Common myeloid progenitor, CD34-positive (primary cell): ENCODE measurements around the gene FBXL7.

Source experiments
- CTCF ChIA-PET: fragments of 350-600 bp; sonication (Branson Sonifier 250); formaldehyde crosslinking; loops from one replicate; lab custom pipeline; 2021; ENCODE audit warnings: antibody characterized with exemption; lab: Charles Lee
- POLR2A ChIA-PET: fragments of 350-600 bp; sonication (Branson Sonifier 250); formaldehyde crosslinking; loops from one replicate; lab custom pipeline; 2021; ENCODE audit warnings: antibody characterized with exemption; lab: Charles Lee
- DNase-seq, 3 donors: peaks; one replicate each; pipeline versions ENCODE4 v3.0.0 to v3.0.0-alpha.2; 2013
- H3K27ac ChIP-seq, 2 experiments: 1 replicate in 1 of 2; 2 replicates in 1 of 2; pipeline ENCODE4 v1.7.0; 2013; ENCODE audit warnings: inconsistent platforms in 2 of 2, low read length in 2 of 2, mild to moderate bottlenecking in 2 of 2, low read depth in 1 of 2, moderate library complexity in 1 of 2; ENCODE audit not compliant: severe bottlenecking in 2 of 2, insufficient read depth in 1 of 2, poor library complexity in 1 of 2
- H3K27me3 ChIP-seq, 5 experiments: replicated peaks in 2 of 5; 1 replicate in 3 of 5; 2 replicates in 2 of 5; pipeline versions ENCODE4 v1.6.1 to v1.7.0; 2013; ENCODE audit warnings: low read length in 4 of 5, mild to moderate bottlenecking in 2 of 5, moderate library complexity in 2 of 5, inconsistent platforms in 1 of 5; ENCODE audit not compliant: insufficient read depth in 5 of 5, control insufficient read depth in 4 of 5
- H3K36me3 ChIP-seq, 4 experiments: 1 replicate in 2 of 4; 2 replicates in 2 of 4; pipeline versions ENCODE4 v1.6.1 to v1.7.0; 2013; ENCODE audit warnings: low read length in 3 of 4, control low read depth in 1 of 4, mild to moderate bottlenecking in 1 of 4; ENCODE audit not compliant: control insufficient read depth in 4 of 4, insufficient read depth in 4 of 4
- H3K4me1 ChIP-seq, 4 experiments: 1 replicate in 3 of 4; 2 replicates in 1 of 4; pipeline versions ENCODE4 v1.6.1 to v1.7.1; 2013; ENCODE audit warnings: low read length in 3 of 4, mild to moderate bottlenecking in 3 of 4, control low read depth in 1 of 4, inconsistent platforms in 1 of 4, moderate library complexity in 1 of 4; ENCODE audit not compliant: control insufficient read depth in 4 of 4, insufficient read depth in 4 of 4; ENCODE audit errors: control extremely low read depth in 1 of 4
- H3K4me3 ChIP-seq, 7 experiments: 1 replicate in 4 of 7; 2 replicates in 3 of 7; pipeline versions ENCODE4 v1.5.1 to v1.7.0; 2013; ENCODE audit warnings: mild to moderate bottlenecking in 7 of 7, low read length in 6 of 7, moderate library complexity in 6 of 7, inconsistent platforms in 2 of 7, low read depth in 2 of 7, control low read depth in 1 of 7; ENCODE audit not compliant: insufficient read depth in 4 of 7, control insufficient read depth in 1 of 7; ENCODE audit errors: extremely low read depth in 1 of 7
- H3K9me3 ChIP-seq, 5 experiments: 1 replicate in 4 of 5; 2 replicates in 1 of 5; pipeline versions ENCODE4 v1.6.1 to v1.7.1; 2013; ENCODE audit warnings: low read length in 4 of 5, mild to moderate bottlenecking in 2 of 5, inconsistent platforms in 1 of 5, low read depth in 1 of 5, moderate library complexity in 1 of 5; ENCODE audit not compliant: control insufficient read depth in 4 of 5, insufficient read depth in 2 of 5; ENCODE audit errors: control extremely low read depth in 1 of 5
- WGBS: methylation state at CpG from one replicate; pipeline ENCODE4 v1.1.5; 2013; ENCODE audit not compliant: insufficient coverage; 5-methylcytosine and 5-hydroxymethylcytosine counted together

FBXL7 gene

DNA sequence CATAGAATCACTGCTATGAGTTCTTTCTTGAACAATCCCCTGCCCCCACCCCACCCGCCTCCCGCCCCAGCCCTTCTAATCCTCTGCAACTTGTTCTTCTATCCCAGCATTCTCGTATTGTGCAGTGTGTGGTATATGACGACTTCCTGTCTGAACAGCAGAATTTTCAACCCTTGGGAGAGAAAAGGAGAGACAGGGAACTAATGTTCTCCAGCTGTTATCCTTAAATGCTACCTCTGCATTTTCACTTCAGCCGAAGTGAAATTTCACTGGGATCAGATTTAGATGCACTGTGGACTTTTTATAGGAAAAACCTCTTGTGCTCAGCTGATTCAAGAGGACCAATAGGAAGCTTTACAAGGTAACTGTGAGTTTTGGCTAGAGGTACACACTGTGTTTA is 2.2 kb downstream of the FBXL7 start:
- peaks cover 3 to 48% (median 21%) of the 10 kb centered on the region in 5 experiments for H3K27me3 ChIP-seq
- no peaks in the 10 kb centered on the region for H3K36me3 ChIP-seq
- H3K4me1 ChIP-seq, result peaks cover 0 to 8% (median 2%) of the 10 kb centered on the region in 4 experiments
- no peak for DNase-seq
- WGBS, result no CpG with 5 or more reads among the region's 5 CpGs
- CTCF ChIA-PET, result no interaction called here
- H3K27ac ChIP-seq, result no peak overlapping the region
- H3K4me3 ChIP-seq, result no peak overlapping the region
- H3K9me3 ChIP-seq, result no peaks in the 10 kb centered on the region
- POLR2A ChIA-PET, result no interaction called here

- ChIA-PET POLR2A (no interaction called here), CTCF (no interaction called here)
- H3K36me3 ChIP-seq, result no peaks in the 10 kb centered on the region
- peaks cover 0 to 15% (median 10%) of the 10 kb centered on the region in 5 experiments for H3K27me3 ChIP-seq
- no peak for DNase-seq
- 100% methylated on average over 4 of the region's 5 CpGs for WGBS
- H3K9me3 ChIP-seq, result no peaks in the 10 kb centered on the region
- no peaks in the 10 kb centered on the region for H3K4me1 ChIP-seq
- no peak overlapping the region for H3K27ac ChIP-seq
- no peak overlapping the region for H3K4me3 ChIP-seq
These were observed 6.2 kb downstream of the FBXL7 start for GRCh38 chr5:15506146-15506545.

- no peaks in the 10 kb centered on the region for H3K36me3 ChIP-seq
- ChIA-PET CTCF (no interaction called here), POLR2A (no interaction called here)
- H3K27ac ChIP-seq, result no peak overlapping the region
- DNase-seq, result no peak
- 100% methylated on average over 2 of the region's 3 CpGs for WGBS
- H3K4me3 ChIP-seq, result no peak overlapping the region
- H3K27me3 ChIP-seq, result peaks cover 0 to 9% (median 5%) of the 10 kb centered on the region in 5 experiments
- no peaks in the 10 kb centered on the region for H3K9me3 ChIP-seq
- no peaks in the 10 kb centered on the region for H3K4me1 ChIP-seq
These were observed 6.9 kb downstream of the FBXL7 start for GRCh38 chr5:15506897-15507296.

GRCh38 chr5:15510092-15510491 is 10.1 kb downstream of the FBXL7 start:
- no CpG with 5 or more reads among the region's 1 CpG for WGBS
- H3K4me3 ChIP-seq, result no peak overlapping the region
- no peak overlapping the region for H3K27ac ChIP-seq
- CTCF ChIA-PET, result no interaction called here
- POLR2A ChIA-PET, result no interaction called here
- H3K4me1 ChIP-seq, result no peaks in the 10 kb centered on the region
- H3K36me3 ChIP-seq, result no peaks in the 10 kb centered on the region
- H3K9me3 ChIP-seq, result peaks cover 0 to 1% (median 0%) of the 10 kb centered on the region in 5 experiments
- DNase-seq, result no peak
- no peaks in the 10 kb centered on the region for H3K27me3 ChIP-seq

DNA sequence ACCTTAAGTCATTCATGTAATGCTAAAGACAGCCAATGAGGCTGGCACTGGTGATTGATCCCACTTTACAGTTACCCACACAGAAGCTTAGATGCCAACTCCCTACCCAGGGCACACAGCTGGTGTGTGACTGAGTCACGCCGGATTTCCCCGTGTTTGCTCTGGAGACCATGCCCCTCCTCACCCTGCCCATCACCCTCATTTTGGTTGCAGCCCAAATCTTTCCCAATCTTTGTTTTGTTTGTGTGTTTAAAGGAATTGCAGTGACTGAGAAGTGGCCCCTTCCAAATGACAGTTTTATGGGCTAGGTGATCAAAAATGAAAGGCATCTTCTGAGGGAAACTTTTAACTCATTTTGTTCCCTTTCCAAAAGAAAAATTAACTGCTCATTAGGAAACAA is 10.9 kb downstream of the FBXL7 start:
- Histone ChIP-seq H3K27ac (no peak overlapping the region), H3K4me1 (no peaks in the 10 kb centered on the region), H3K36me3 (no peaks in the 10 kb centered on the region), H3K27me3 (no peaks in the 10 kb centered on the region), H3K4me3 (no peak overlapping the region), H3K9me3 (peaks cover 0 to 1% (median 0%) of the 10 kb centered on the region in 5 experiments)
- WGBS, result no CpG with 5 or more reads among the region's 3 CpGs
- CTCF ChIA-PET, result no interaction called here
- POLR2A ChIA-PET, result no interaction called here
- no peak for DNase-seq

- Histone ChIP-seq H3K27me3 (no peaks in the 10 kb centered on the region), H3K9me3 (peaks cover 0 to 1% (median 0%) of the 10 kb centered on the region in 5 experiments), H3K4me3 (no peak overlapping the region), H3K27ac (no peak overlapping the region), H3K36me3 (no peaks in the 10 kb centered on the region), H3K4me1 (no peaks in the 10 kb centered on the region)
- CTCF ChIA-PET, result no interaction called here
- POLR2A ChIA-PET, result no interaction called here
- WGBS, result no CpG with 5 or more reads among the region's 2 CpGs
- DNase-seq, result no peak
These were observed 13.5 kb downstream of the FBXL7 start for GRCh38 chr5:15513431-15513830.

DNA sequence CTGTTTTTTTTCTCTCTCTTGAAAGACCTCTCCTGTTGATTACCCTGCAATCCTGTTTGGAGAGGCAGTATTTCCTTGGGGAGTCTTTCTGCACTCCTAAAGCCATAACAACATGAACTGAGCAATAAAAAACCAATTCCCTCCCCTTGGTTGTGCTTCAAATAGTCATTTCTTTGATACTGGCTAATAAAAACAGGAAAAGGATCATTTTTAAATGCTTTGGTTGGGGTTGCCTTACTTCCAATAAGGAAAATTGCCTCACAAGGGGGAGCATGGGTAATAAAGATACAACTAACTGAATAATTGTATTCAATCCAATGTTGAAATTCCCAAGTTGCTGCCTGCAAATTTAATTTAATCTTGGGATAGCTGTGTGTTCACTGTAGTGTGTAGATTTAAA is 13.9 kb downstream of the FBXL7 start:
- no peaks in the 10 kb centered on the region for H3K36me3 ChIP-seq
- no peak overlapping the region for H3K4me3 ChIP-seq
- no peaks in the 10 kb centered on the region for H3K27me3 ChIP-seq
- no peak overlapping the region for H3K27ac ChIP-seq
- ChIA-PET POLR2A (no interaction called here), CTCF (no interaction called here)
- no peak for DNase-seq
- peaks cover 0 to 1% (median 0%) of the 10 kb centered on the region in 5 experiments for H3K9me3 ChIP-seq
- no peaks in the 10 kb centered on the region for H3K4me1 ChIP-seq
